Transverse colon (tissue), 4 donors: ENCODE results near the gene CLMN. TPM values are rescaled to one million over a fixed set of nuclear protein-coding genes. Genes with fewer than 3 reads are reported as not detected.

Experiments
- DNase-seq: peaks from one replicate; pipeline ENCODE4 v3.0.0-alpha.2; 2019
- H3K27ac ChIP-seq, 4 donors: fragments of 200-600 bp; sonication (generic); 2 replicates each; pipeline ENCODE4 v1.5.1; 2016 to 2018; ENCODE audit warnings: inconsistent platforms in 4 of 4
- H3K27me3 ChIP-seq: fragments of 200-600 bp; sonication (generic); 2 replicates; pipeline ENCODE4 v1.5.1; 2017; ENCODE audit warnings: inconsistent platforms
- H3K36me3 ChIP-seq, 4 donors: fragments of 200-600 bp; sonication (generic); 2 replicates each; pipeline ENCODE4 v1.5.1; 2017 to 2019; ENCODE audit warnings: inconsistent platforms in 4 of 4
- H3K4me1 ChIP-seq, 4 donors: fragments of 200-600 bp; sonication (generic); 2 replicates each; pipeline ENCODE4 v1.5.1; 2017 to 2020; ENCODE audit warnings: inconsistent platforms in 4 of 4
- H3K4me3 ChIP-seq, 4 donors: fragments of 200-600 bp; sonication (generic); 1 replicate in 1 of 4; 2 replicates in 3 of 4; pipeline versions ENCODE4 v1.5.1 to v1.6.1; 2017 to 2019; ENCODE audit warnings: inconsistent platforms in 4 of 4
- H3K9me3 ChIP-seq, 2 donors: fragments of 200-600 bp; sonication (generic); 2 replicates each; pipeline ENCODE4 v1.5.1; 2017 to 2019; ENCODE audit warnings: inconsistent platforms in 2 of 2
- EP300 ChIP-seq: sonication (generic); formaldehyde crosslinking; IDR thresholded peaks from one replicate; pipeline ENCODE4 v1.6.1; 2017; ENCODE audit warnings: antibody characterized with exemption, low read depth
- POLR2A ChIP-seq: fragments of 450-650 bp; IDR thresholded peaks from one replicate; pipeline ENCODE4 v1.6.1; 2016; ENCODE audit warnings: antibody characterized with exemption, mild to moderate bottlenecking, moderate library complexity
- POLR2AphosphoS5 ChIP-seq, 3 donors: sonication (generic); formaldehyde crosslinking; IDR thresholded peaks; one replicate each; pipeline ENCODE4 v1.6.1; 2016; ENCODE audit warnings: antibody characterized with exemption in 3 of 3
- WGBS, 2 donors: methylation state at CpG; one replicate each; pipeline ENCODE4 v1.1.5; 2018; ENCODE audit warnings: low coverage in 1 of 2; 5-methylcytosine and 5-hydroxymethylcytosine counted together
- in situ Hi-C, 4 donors: fragments of 200-750 bp; cut with MboI; loops; one replicate each; pipeline versions ENCODE4 v1.15.0 to v1.15.1; 2017; ENCODE audit warnings: low sequenced_read_pairs in 3 of 4, low pct_ligation_motif_present in 1 of 4, low pct_unique_long_range_greater_than_20kb in 1 of 4
- intact Hi-C: fragments of 100-400 bp; cut with DNase I; formaldehyde crosslinking; loops from one replicate; pipeline ENCODE4 v1.15.1; 2023; ENCODE audit warnings: low total_unique reads
- total RNA-seq, 4 donors: library from RNA; depleted of rRNA; stranded (reverse); fragments of >200 nt; gene quantifications; one replicate each; pipeline ENCODE4 v1.1.0, GENCODE V29; 2016
- TF ChIP-seq, protein P1 (sequence below), 5 experiments: fragments of 200-600 bp in 3 of 5; fragments of 450-650 bp in 2 of 5; sonication (generic) in 3 of 5; IDR thresholded peaks; 1 replicate in 2 of 5; 2 replicates in 3 of 5; pipeline ENCODE4 v1.5.1; 2016 to 2017; ENCODE audit warnings: antibody characterized with exemption in 5 of 5, inconsistent platforms in 3 of 5, mild to moderate bottlenecking in 2 of 5, moderate library complexity in 1 of 5

CLMN gene
- total RNA-seq, 4 donors from 2014 or later, result 71.1 to 118 (median 90.1) TPM

DNA sequence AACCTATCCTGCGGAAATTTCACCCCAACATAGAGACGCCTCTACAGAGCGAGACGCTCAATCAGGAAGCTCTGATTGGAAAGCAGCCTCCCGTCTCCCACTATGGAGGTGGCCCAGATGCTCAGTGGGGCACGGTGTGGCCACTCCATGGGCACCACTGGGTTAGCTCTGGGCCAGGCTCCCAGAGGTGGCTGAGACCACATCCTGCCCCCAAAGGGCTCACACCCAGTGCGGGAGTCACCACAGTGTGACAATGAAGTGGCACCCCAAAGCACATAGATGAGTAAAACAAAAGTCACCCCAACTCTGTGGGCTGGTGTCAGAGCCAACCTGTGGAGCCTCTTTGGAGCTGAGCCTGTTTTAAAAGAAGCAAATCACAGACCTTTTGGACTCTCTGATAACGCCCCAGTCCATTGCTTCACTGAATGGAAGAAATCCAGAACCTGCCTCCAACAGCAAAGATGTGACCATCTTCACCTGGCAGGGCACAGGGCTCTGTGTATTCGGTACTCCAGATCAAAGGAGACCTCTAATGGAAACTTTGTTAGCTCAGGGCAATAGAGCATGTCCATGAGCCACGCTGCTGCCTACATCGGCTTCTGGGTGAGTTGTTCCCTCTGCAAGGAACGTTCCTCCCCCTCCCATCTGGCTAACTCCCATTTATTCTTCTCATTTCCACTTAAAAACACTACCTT lies 19.6 kb downstream of the CLMN start:
- in situ Hi-C loops, result no loop called here
- H3K4me1 ChIP-seq, result peaks cover 0 to 12% (median 0%) of the 10 kb centered on the region in 4 donors
- intact Hi-C loops, result no loop called here
- H3K9me3 ChIP-seq, result peaks cover 0 to 4% of the 10 kb centered on the region in 2 donors
- H3K4me3 ChIP-seq, result no peak overlapping the region
- H3K27me3 ChIP-seq, result no peaks in the 10 kb centered on the region
- H3K27ac ChIP-seq, result no peak overlapping the region
- TF ChIP-seq EP300 (no peak), POLR2AphosphoS5 (IDR thresholded peaks at IDR 0.05) (no peak), POLR2A (no peak)
- TF ChIP-seq, protein P1, sequence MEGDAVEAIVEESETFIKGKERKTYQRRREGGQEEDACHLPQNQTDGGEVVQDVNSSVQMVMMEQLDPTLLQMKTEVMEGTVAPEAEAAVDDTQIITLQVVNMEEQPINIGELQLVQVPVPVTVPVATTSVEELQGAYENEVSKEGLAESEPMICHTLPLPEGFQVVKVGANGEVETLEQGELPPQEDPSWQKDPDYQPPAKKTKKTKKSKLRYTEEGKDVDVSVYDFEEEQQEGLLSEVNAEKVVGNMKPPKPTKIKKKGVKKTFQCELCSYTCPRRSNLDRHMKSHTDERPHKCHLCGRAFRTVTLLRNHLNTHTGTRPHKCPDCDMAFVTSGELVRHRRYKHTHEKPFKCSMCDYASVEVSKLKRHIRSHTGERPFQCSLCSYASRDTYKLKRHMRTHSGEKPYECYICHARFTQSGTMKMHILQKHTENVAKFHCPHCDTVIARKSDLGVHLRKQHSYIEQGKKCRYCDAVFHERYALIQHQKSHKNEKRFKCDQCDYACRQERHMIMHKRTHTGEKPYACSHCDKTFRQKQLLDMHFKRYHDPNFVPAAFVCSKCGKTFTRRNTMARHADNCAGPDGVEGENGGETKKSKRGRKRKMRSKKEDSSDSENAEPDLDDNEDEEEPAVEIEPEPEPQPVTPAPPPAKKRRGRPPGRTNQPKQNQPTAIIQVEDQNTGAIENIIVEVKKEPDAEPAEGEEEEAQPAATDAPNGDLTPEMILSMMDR (IDR thresholded peaks at IDR 0.05), result no peak
- no peak for DNase-seq
- no peaks in the 10 kb centered on the region for H3K36me3 ChIP-seq
- WGBS, 2 donors, result 81 to 100% methylated on average over 1 to 12 of the region's 12 CpGs

DNA sequence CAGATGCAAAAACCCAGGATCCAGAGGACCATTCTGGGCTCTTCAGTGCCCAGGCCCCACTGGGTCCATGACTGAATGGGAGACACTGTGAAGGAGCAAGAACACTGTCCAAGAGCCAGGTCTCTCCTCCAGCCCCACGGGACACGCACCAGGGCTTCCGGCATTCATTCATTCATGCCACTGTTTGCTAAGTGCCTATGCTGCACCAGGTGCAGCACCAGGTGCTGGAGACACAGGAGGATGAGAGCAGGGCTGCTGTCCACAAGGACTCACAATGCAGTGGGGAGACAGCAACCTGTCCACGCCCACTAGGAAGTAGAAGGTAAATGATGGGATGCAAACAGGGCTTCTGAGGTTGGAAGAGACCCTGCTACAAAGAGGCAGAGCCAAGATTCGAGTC lies 20.4 kb downstream of the CLMN start:
- Histone ChIP-seq H3K36me3 (no peaks in the 10 kb centered on the region), H3K9me3 (peaks cover 0 to 4% of the 10 kb centered on the region in 2 donors), H3K4me1 (peaks cover 0 to 18% (median 0%) of the 10 kb centered on the region in 4 donors), H3K27ac (no peak overlapping the region), H3K27me3 (no peaks in the 10 kb centered on the region), H3K4me3 (no peak overlapping the region)
- in situ Hi-C loops (no loop called here), intact Hi-C loops (no loop called here)
- 73% methylated on average over 5 of the region's 5 CpGs; no CpG with 5 or more reads in 1 of the 2 donors for WGBS, 2 donors
- TF ChIP-seq, protein P1 (IDR thresholded peaks at IDR 0.05), result no peak
- TF ChIP-seq EP300 (no peak), POLR2AphosphoS5 (IDR thresholded peaks at IDR 0.05) (no peak), POLR2A (no peak)
- DNase-seq, result no peak

DNA sequence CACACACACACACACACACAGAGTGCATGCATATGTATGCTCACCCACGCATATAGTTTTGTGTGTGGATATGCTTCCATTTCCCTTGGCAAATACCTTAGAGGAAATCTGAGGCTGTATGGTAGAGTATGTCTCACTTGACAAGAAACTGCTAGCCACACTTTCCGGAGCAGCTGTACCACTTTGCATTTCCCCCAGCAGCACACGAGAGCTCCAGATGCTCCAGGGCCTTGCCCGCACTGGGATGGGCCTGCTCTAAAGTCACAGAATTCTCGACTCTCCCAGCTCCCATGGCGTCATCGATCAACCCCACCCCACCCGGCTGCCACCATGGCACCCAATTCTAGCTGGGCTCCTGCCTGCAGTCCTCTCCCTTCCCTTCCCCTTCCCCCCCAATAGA lies 21.9 kb downstream of the CLMN start:
- Histone ChIP-seq H3K4me3 (no peak overlapping the region), H3K27ac (no peak overlapping the region), H3K36me3 (no peaks in the 10 kb centered on the region), H3K27me3 (no peaks in the 10 kb centered on the region), H3K9me3 (peaks cover 0 to 4% of the 10 kb centered on the region in 2 donors), H3K4me1 (peaks cover 0 to 15% (median 0%) of the 10 kb centered on the region in 4 donors)
- DNase-seq, result no peak
- in situ Hi-C loops, result no loop called here
- intact Hi-C loops, result no loop called here
- 72% methylated on average over 8 of the region's 8 CpGs; no CpG with 5 or more reads in 1 of the 2 donors for WGBS, 2 donors
- TF ChIP-seq, protein P1 (IDR thresholded peaks at IDR 0.05), result no peak
- TF ChIP-seq POLR2A (no peak), EP300 (no peak), POLR2AphosphoS5 (IDR thresholded peaks at IDR 0.05) (no peak)

DNA sequence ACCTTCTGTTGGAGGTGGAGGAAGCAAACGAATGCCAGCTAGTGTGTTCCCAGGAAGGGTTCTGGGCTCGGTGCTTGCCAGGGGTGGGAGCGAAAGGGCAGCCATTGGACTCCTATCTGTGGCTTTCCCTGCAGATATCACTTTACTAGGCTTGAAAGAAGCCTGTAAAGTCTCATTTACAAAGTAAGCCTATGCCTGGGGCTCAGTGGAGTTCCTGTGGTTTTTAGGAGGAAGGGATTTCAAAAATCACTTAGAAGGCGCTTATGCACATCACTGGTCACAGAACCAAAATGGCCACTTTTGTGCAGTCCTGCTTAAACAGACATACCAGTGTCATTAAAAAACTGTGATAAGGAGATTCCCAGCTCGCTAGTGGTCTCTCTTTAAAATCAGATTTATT lies 22.7 kb downstream of the CLMN start:
- Histone ChIP-seq H3K4me3 (no peak overlapping the region), H3K27me3 (no peaks in the 10 kb centered on the region), H3K4me1 (peaks cover 0 to 23% (median under 1%) of the 10 kb centered on the region in 4 donors), H3K9me3 (peaks cover 0 to 4% of the 10 kb centered on the region in 2 donors), H3K27ac (no peak overlapping the region), H3K36me3 (no peaks in the 10 kb centered on the region)
- no peak for TF ChIP-seq POLR2A
- no peak for TF ChIP-seq POLR2AphosphoS5 (IDR thresholded peaks at IDR 0.05)
- TF ChIP-seq, protein P1 (IDR thresholded peaks at IDR 0.05), result no peak
- TF ChIP-seq EP300, result no peak
- DNase-seq, result no peak
- intact Hi-C loops, result no loop called here
- WGBS, 2 donors, result 84 to 92% methylated on average over 5 of the region's 5 CpGs
- in situ Hi-C loops, result no loop called here
